Lower lobe of right lung (tissue), 2 donors: ENCODE data around the gene NHSL1. TPM values are rescaled to one million over a fixed set of nuclear protein-coding genes. Genes with fewer than 3 reads are reported as not detected.
A peak's percentile ranks its signal among the peaks of the same experiment; 100 is the strongest.

Experiments used
- ATAC-seq, 2 donors: fragments of 200-7000 bp; cut with Tn5 transposase; one replicate each; pipeline ENCODE4 v1.9.1; 2020 to 2022; ENCODE audit warnings: mild to moderate bottlenecking in 2 of 2, moderate library complexity in 2 of 2
- DNase-seq: peaks from one replicate; pipeline ENCODE4 v3.0.0-alpha.2; 2020
- H3K27ac ChIP-seq: fragments of 200-600 bp; one replicate; pipeline ENCODE4 v1.8.0; 2022
- H3K27me3 ChIP-seq: fragments of 200-600 bp; one replicate; pipeline ENCODE4 v1.8.0; 2022; ENCODE audit warnings: low read depth
- H3K36me3 ChIP-seq: fragments of 200-600 bp; one replicate; pipeline ENCODE4 v1.8.0; 2022; ENCODE audit warnings: mild to moderate bottlenecking
- H3K4me1 ChIP-seq: fragments of 200-600 bp; one replicate; pipeline ENCODE4 v1.8.0; 2022
- H3K4me3 ChIP-seq: fragments of 200-600 bp; one replicate; pipeline ENCODE4 v1.8.0; 2022; ENCODE audit warnings: mild to moderate bottlenecking
- H3K9me3 ChIP-seq: fragments of 200-600 bp; one replicate; pipeline ENCODE4 v1.8.0; 2022
- CTCF ChIP-seq: fragments of 200-600 bp; IDR thresholded peaks from one replicate; pipeline ENCODE4 v1.8.0; 2022; ENCODE audit warnings: antibody characterized with exemption, mild to moderate bottlenecking
- intact Hi-C: fragments of 100-400 bp; cut with DNase I; formaldehyde crosslinking; loops from one replicate; pipeline ENCODE4 v1.11.0; 2022
- long read RNA-seq: library from polyadenylated mRNA; unstranded; transcript quantifications from one replicate; pipeline ENCODE4 v2.0.0, GENCODE V29; 2021
- total RNA-seq: library from RNA; stranded (reverse); fragmentation: NEBNext Ultra II Directional; extraction: Animal tissue kit (Norgen Biotek cat#: 25700); gene quantifications from one replicate; pipeline ENCODE4 v1.2.1, GENCODE V29; 2021
- donor health status: DM: no; HTN: yes; CAD: no; lungs with severe emphysema.

Gene NHSL1
- 63.7 TPM for total RNA-seq
- long read RNA-seq, partial matches to known transcripts: 38 of 59 reads
- long read RNA-seq, other reads (novel, unspliced or antisense): 18 of 59 reads

- peaks cover 19% of the 10 kb centered on the region for H3K4me1 ChIP-seq
- peaks cover 13% of the 10 kb centered on the region for H3K36me3 ChIP-seq
- H3K27ac ChIP-seq: no peak within 1 kb of the TSS
- no peaks in the 10 kb centered on the region for H3K9me3 ChIP-seq
- DNase-seq (no peak), ATAC-seq (peak; percentile 34 to 43)
- no peak for TF ChIP-seq CTCF
- no peaks in the 10 kb centered on the region for H3K27me3 ChIP-seq
- intact Hi-C loops: no loop called here
- no peak within 1 kb of the TSS for H3K4me3 ChIP-seq
Measured at GRCh38 chr6:138499303-138500018, at the start of gene NHSL1. Gene NHSL1, minus strand, starts transcription at chr6:138499494. Its CDS starts 204 bp downstream, at chr6:138499290.

- DNase-seq: no peak
- H3K27ac ChIP-seq: peak overlapping the region; percentile 20
- H3K4me1 ChIP-seq: peaks cover 33% of the 10 kb centered on the region
Measured at GRCh38 chr6:138546733-138547185, 47.5 kb upstream of the NHSL1 start.

GRCh38 chr6:138545621-138545980, 46.3 kb upstream of the NHSL1 start:
- peak overlapping the region; percentile 59 for H3K27ac ChIP-seq
- no peak for TF ChIP-seq CTCF
- DNase-seq: peak; percentile 75
- H3K36me3 ChIP-seq: no peaks in the 10 kb centered on the region
- peak; percentile 86 to 90 for ATAC-seq
- no peaks in the 10 kb centered on the region for H3K27me3 ChIP-seq
- H3K4me1 ChIP-seq: peaks cover 38% of the 10 kb centered on the region
- intact Hi-C loops: no loop called here
- H3K4me3 ChIP-seq: peak overlapping the region; percentile 52
- no peaks in the 10 kb centered on the region for H3K9me3 ChIP-seq

More at GRCh38 chr6:138546733-138547185, 47.5 kb upstream of the NHSL1 start:
- H3K36me3 ChIP-seq: no peaks in the 10 kb centered on the region
- H3K27me3 ChIP-seq: no peaks in the 10 kb centered on the region
- no peak overlapping the region for H3K4me3 ChIP-seq
- no peaks in the 10 kb centered on the region for H3K9me3 ChIP-seq
- intact Hi-C loops: no loop called here
- no peak for TF ChIP-seq CTCF
- peak; percentile 8 to 17 for ATAC-seq

GRCh38 chr6:138544501-138544900, 45.2 kb upstream of the NHSL1 start:
- H3K27me3 ChIP-seq: no peaks in the 10 kb centered on the region
- H3K4me1 ChIP-seq: peaks cover 49% of the 10 kb centered on the region
- intact Hi-C loops: no loop called here
- peak overlapping the region; percentile 52 for H3K4me3 ChIP-seq
- H3K9me3 ChIP-seq: no peaks in the 10 kb centered on the region
- ATAC-seq (peak in 1 of 2 donors; percentile 45), DNase-seq (no peak)
- no peak for TF ChIP-seq CTCF
- no peaks in the 10 kb centered on the region for H3K36me3 ChIP-seq
- peak overlapping the region; percentile 59 for H3K27ac ChIP-seq

GRCh38 chr6:138543657-138544056, 44.4 kb upstream of the NHSL1 start:
- H3K9me3 ChIP-seq: no peaks in the 10 kb centered on the region
- H3K27ac ChIP-seq: no peak overlapping the region
- H3K4me1 ChIP-seq: peaks cover 56% of the 10 kb centered on the region
- ATAC-seq (no peak), DNase-seq (no peak)
- H3K27me3 ChIP-seq: no peaks in the 10 kb centered on the region
- peak overlapping the region; percentile 52 for H3K4me3 ChIP-seq
- no peaks in the 10 kb centered on the region for H3K36me3 ChIP-seq
- TF ChIP-seq CTCF: no peak
- intact Hi-C loops: no loop called here
